SU-DHL-6 (cell line): ENCODE results near the gene ST8SIA5.

Experiments used
- H2AFZ ChIP-seq: fragments of 200-600 bp; sonication (generic); 2 replicates; pipeline ENCODE4 v1.6.1; 2014; ENCODE audit warnings: low read depth, mild to moderate bottlenecking, moderate library complexity, mixed read lengths, antibody characterized with exemption, low read length; ENCODE audit not compliant: severe bottlenecking
- H3F3A ChIP-seq: fragments of 200-600 bp; shearing (Covaris generic); 2 replicates; pipeline ENCODE4 v1.6.0; 2016; ENCODE audit warnings: antibody characterized with exemption, mild to moderate bottlenecking; ENCODE audit not compliant: insufficient read depth
- H3K27ac ChIP-seq: fragments of 200-600 bp; sonication (generic); 2 replicates; pipeline ENCODE4 v1.5.1; 2016; ENCODE audit warnings: low read depth, mild to moderate bottlenecking, low read length, moderate library complexity, mixed read lengths
- H3K27me3 ChIP-seq: fragments of 200-600 bp; sonication (generic), shearing (Covaris generic); 2 replicates; pipeline ENCODE4 v1.6.0; 2014; ENCODE audit warnings: mild to moderate bottlenecking, low read length
- H3K36me3 ChIP-seq: fragments of 200-600 bp; sonication (generic); 2 replicates; pipeline ENCODE4 v1.6.1; 2014; ENCODE audit warnings: mild to moderate bottlenecking, low read length, mixed read lengths
- H3K4me2 ChIP-seq: fragments of 300-600, 200-600 bp; shearing (Covaris generic), sonication (generic); 2 replicates; pipeline ENCODE4 v1.6.0; 2014; ENCODE audit warnings: low read length, low read depth, mild to moderate bottlenecking; ENCODE audit not compliant: poor library complexity, severe bottlenecking
- H3K4me3 ChIP-seq: fragments of 200-600 bp; sonication (generic); 2 replicates; pipeline ENCODE4 v1.5.1; 2014; ENCODE audit warnings: antibody characterized with exemption, low read length, mild to moderate bottlenecking, mixed read lengths; ENCODE audit not compliant: insufficient read depth, poor library complexity, severe bottlenecking
- H3K79me2 ChIP-seq: fragments of 200-600 bp; sonication (generic); 2 replicates; pipeline ENCODE4 v1.6.1; 2014; ENCODE audit warnings: mild to moderate bottlenecking, low read length, moderate library complexity; ENCODE audit not compliant: insufficient read depth
- H3K9ac ChIP-seq: fragments of 200-600 bp; sonication (generic); 2 replicates; pipeline ENCODE4 v1.7.0; 2014; ENCODE audit warnings: mild to moderate bottlenecking, low read length
- H3K9me2 ChIP-seq: fragments of 200-600 bp; sonication (generic); replicated peaks from 2 replicates; pipeline ENCODE4 v1.6.1; 2014; ENCODE audit warnings: low read length; ENCODE audit not compliant: insufficient read depth
- H3K9me3 ChIP-seq: fragments of 200-600 bp; sonication (generic); 2 replicates; pipeline ENCODE4 v1.6.1; 2014; ENCODE audit warnings: low read length, mixed read lengths; ENCODE audit not compliant: insufficient read depth
- H4K20me1 ChIP-seq: fragments of 200-600 bp; sonication (generic); 2 replicates; pipeline ENCODE4 v1.6.1; 2014; ENCODE audit warnings: low read depth, mild to moderate bottlenecking, antibody characterized with exemption, low read length, moderate library complexity, mixed read lengths
- EZH2phosphoT487 ChIP-seq: fragments of 200-600 bp; sonication (generic), shearing (Covaris generic); conservative IDR thresholded peaks from 2 replicates; pipeline ENCODE4 v1.6.1; 2018; ENCODE audit warnings: mild to moderate bottlenecking, antibody characterized with exemption, low read length, moderate library complexity, mixed read lengths
- TF ChIP-seq, protein P1 (sequence below): fragments of 200-600 bp; sonication (generic); IDR thresholded peaks from one replicate; pipeline ENCODE4 v1.5.1; 2017; ENCODE audit warnings: antibody characterized with exemption, mild to moderate bottlenecking, low read length, moderate library complexity; ENCODE audit not compliant: insufficient read depth, poor library complexity, severe bottlenecking

Gene ST8SIA5

GRCh38 chr18:46759890-46760289, 3.0 kb upstream of the ST8SIA5 start:
- H3K4me3 ChIP-seq, result no peak overlapping the region
- 0 out of 2 replicates have a peak, but pooled peaks cover 5% of the 10 kb centered on the region for H3K27me3 ChIP-seq
- H4K20me1 ChIP-seq, result no peaks in the 10 kb centered on the region
- no peak overlapping the region for H3K27ac ChIP-seq
- H2AFZ ChIP-seq, result no peak overlapping the region
- H3K79me2 ChIP-seq, result no peaks in the 10 kb centered on the region
- TF ChIP-seq EZH2phosphoT487, result no peak
- TF ChIP-seq, protein P1, sequence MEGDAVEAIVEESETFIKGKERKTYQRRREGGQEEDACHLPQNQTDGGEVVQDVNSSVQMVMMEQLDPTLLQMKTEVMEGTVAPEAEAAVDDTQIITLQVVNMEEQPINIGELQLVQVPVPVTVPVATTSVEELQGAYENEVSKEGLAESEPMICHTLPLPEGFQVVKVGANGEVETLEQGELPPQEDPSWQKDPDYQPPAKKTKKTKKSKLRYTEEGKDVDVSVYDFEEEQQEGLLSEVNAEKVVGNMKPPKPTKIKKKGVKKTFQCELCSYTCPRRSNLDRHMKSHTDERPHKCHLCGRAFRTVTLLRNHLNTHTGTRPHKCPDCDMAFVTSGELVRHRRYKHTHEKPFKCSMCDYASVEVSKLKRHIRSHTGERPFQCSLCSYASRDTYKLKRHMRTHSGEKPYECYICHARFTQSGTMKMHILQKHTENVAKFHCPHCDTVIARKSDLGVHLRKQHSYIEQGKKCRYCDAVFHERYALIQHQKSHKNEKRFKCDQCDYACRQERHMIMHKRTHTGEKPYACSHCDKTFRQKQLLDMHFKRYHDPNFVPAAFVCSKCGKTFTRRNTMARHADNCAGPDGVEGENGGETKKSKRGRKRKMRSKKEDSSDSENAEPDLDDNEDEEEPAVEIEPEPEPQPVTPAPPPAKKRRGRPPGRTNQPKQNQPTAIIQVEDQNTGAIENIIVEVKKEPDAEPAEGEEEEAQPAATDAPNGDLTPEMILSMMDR, result no peak
- H3K36me3 ChIP-seq, result no peaks in the 10 kb centered on the region
- no peaks in the 10 kb centered on the region for H3F3A ChIP-seq
- H3K9me2 ChIP-seq, result no peaks in the 10 kb centered on the region
- H3K9ac ChIP-seq, result no peak overlapping the region
- H3K9me3 ChIP-seq, result no peaks in the 10 kb centered on the region
- H3K4me2 ChIP-seq, result no peak overlapping the region

DNA sequence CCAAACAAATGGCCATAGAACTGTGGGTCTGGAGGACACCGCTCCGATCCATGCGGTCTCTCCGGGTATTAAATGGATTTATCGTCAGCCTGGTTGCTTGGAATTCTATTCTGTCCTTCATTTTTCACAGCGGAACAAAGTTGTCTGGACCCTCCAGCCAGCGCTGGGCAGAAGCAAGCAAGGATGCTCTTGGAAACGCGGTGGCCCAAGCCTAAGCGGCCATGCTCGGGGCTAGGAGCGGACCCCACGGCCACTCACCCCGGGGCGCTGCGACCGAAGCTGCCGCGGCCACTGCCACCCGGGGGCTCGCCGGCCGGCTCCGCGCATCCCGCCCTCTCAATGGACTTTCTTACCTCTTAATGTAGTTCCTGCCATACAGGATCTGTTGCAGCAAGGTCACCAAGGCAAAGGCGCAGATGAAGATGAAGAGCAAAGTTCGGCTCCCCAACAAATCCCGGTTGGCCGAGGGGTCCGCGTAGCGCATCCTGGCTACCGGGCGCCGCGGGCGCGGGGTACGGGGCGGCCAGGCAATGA, 761 bp downstream of the ST8SIA5 start:
- Histone ChIP-seq H2AFZ (no peak overlapping the region), H3K9ac (no peak overlapping the region), H3K9me2 (no peaks in the 10 kb centered on the region), H4K20me1 (no peaks in the 10 kb centered on the region), H3K4me3 (no peak overlapping the region), H3K4me2 (no peak overlapping the region), H3K79me2 (no peaks in the 10 kb centered on the region), H3K27ac (no peak overlapping the region), H3F3A (no peaks in the 10 kb centered on the region), H3K9me3 (no peaks in the 10 kb centered on the region), H3K36me3 (no peaks in the 10 kb centered on the region), H3K27me3 (no peaks in the 10 kb centered on the region)
- TF ChIP-seq, protein P1, result no peak
- no peak for TF ChIP-seq EZH2phosphoT487

DNA sequence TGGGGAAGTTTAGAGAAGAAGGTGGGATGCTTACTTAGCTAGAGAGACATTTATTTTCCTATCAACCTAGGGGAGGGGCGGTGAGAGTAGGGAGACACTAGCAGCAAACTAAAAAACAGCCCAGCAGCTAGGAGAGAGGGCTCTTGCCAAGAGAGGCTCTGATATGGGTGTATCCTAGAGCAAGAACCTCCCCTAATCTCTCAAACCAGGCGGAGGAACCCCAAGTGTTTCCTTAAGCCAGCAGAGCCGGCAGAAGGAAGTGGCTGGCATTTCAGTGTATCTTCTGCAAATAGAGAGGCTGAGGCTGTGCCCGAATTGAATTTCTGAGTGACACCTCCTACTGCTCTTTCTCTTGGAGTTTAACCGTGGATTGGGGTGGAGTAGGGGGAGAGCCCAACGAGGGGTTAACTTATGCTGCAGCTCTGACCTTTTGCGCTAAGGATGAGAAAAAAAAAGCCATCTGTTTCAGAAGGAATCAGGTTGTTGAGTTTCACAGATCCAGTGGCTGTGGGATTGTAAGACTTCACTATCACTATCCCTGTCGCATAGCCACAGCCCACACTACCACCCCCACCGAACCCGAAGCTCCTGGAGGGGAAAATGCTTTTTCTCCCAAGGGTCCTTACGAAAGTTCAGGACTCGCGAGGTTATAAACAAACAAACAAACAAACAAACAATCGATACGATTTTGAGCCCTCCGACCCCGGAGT, 1.4 kb downstream of the ST8SIA5 start:
- H3K36me3 ChIP-seq, result no peaks in the 10 kb centered on the region
- H3F3A ChIP-seq, result no peaks in the 10 kb centered on the region
- TF ChIP-seq, protein P1, result no peak
- TF ChIP-seq EZH2phosphoT487, result no peak
- H3K9ac ChIP-seq, result no peak overlapping the region
- no peak overlapping the region for H3K27ac ChIP-seq
- no peaks in the 10 kb centered on the region for H3K79me2 ChIP-seq
- H3K27me3 ChIP-seq, result no peaks in the 10 kb centered on the region
- no peak overlapping the region for H2AFZ ChIP-seq
- no peak overlapping the region for H3K4me2 ChIP-seq
- H4K20me1 ChIP-seq, result no peaks in the 10 kb centered on the region
- H3K9me3 ChIP-seq, result no peaks in the 10 kb centered on the region
- H3K9me2 ChIP-seq, result no peaks in the 10 kb centered on the region
- no peak overlapping the region for H3K4me3 ChIP-seq
